Measurements from ENCODE around the gene SDR42E2. TPM values are rescaled to one million over a fixed set of nuclear protein-coding genes. Genes with fewer than 3 reads are reported as not detected.
"Not testable (repeated sequence)": the region's sequence is repeated elsewhere in the genome, so short reads cannot be mapped to it uniquely, and the experiment has no call there.

The SDR42E2 gene
- total RNA-seq, 1 donor from 2014 or later: not detected

GRCh38 chr16:22162656-22163009, 327 bp downstream of the SDR42E2 start:
- DNase-seq (ENCODE audit: low read depth): no peak

- DNase-seq (ENCODE audit: low read depth): no peak
Measured at GRCh38 chr16:22163806-22164205, 1.5 kb downstream of the SDR42E2 start.

GRCh38 chr16:22164482-22164881, 2.2 kb downstream of the SDR42E2 start:
- no peak for DNase-seq (ENCODE audit: low read depth)

GRCh38 chr16:22165508-22166285, 3.4 kb downstream of the SDR42E2 start:
- no peak for DNase-seq (ENCODE audit: low read depth)

GRCh38 chr16:22171953-22172352, 9.6 kb downstream of the SDR42E2 start:
- DNase-seq (ENCODE audit: low read depth): no peak

- DNase-seq (ENCODE audit: low read depth): not testable (repeated sequence)
Measured at GRCh38 chr16:22172642-22173041, 10.3 kb downstream of the SDR42E2 start.

GRCh38 chr16:22174642-22175041, 12.3 kb downstream of the SDR42E2 start:
- no peak for DNase-seq (ENCODE audit: low read depth)

GRCh38 chr16:22177968-22178930, 15.9 kb downstream of the SDR42E2 start:
- no peak for DNase-seq (ENCODE audit: low read depth)

- no peak for DNase-seq (ENCODE audit: low read depth)
Measured at GRCh38 chr16:22181426-22181825, 19.1 kb downstream of the SDR42E2 start.

- DNase-seq (ENCODE audit: low read depth): no peak
Measured at GRCh38 chr16:22181843-22182242, 19.5 kb downstream of the SDR42E2 start.

- no peak for DNase-seq (ENCODE audit: low read depth)
Measured at GRCh38 chr16:22183335-22183734, 21.0 kb downstream of the SDR42E2 start.

- DNase-seq (ENCODE audit: low read depth): no peak
Measured at GRCh38 chr16:22183901-22184614, 21.8 kb downstream of the SDR42E2 start.

GRCh38 chr16:22184615-22184968, 22.3 kb downstream of the SDR42E2 start:
- no peak for DNase-seq (ENCODE audit: low read depth)

- DNase-seq (ENCODE audit: low read depth): no peak
Measured at GRCh38 chr16:22186517-22186916, 24.2 kb downstream of the SDR42E2 start.

- DNase-seq (ENCODE audit: low read depth): no peak
Measured at GRCh38 chr16:22188267-22188594, 25.9 kb downstream of the SDR42E2 start.

- peak; percentile 96 for DNase-seq (ENCODE audit: low read depth)
Measured at GRCh38 chr16:22188595-22189442, 26.5 kb downstream of the SDR42E2 start.

GRCh38 chr16:22189473-22190080, 27.3 kb downstream of the SDR42E2 start:
- peak; percentile 26 for DNase-seq (ENCODE audit: low read depth)

- no peak for DNase-seq (ENCODE audit: low read depth)
Measured at GRCh38 chr16:22190081-22190775, 27.9 kb downstream of the SDR42E2 start.

- peak; percentile 96 for DNase-seq (ENCODE audit: low read depth)
Measured at GRCh38 chr16:22190776-22191531, 28.6 kb downstream of the SDR42E2 start.
